Loucy (cell line): ENCODE data around the gene PAPPA2.

Experiments
- CTCF ChIP-seq: fragments of 200-600 bp; sonication (generic); conservative IDR thresholded peaks from 2 replicates; pipeline ENCODE4 v1.5.1; 2014; ENCODE audit warnings: mild to moderate bottlenecking, antibody characterized with exemption, low read length
- EZH2phosphoT487 ChIP-seq: fragments of 200-600 bp; IDR thresholded peaks from 2 replicates; pipeline ENCODE4 v1.6.1; 2018; ENCODE audit warnings: antibody characterized with exemption, mild to moderate bottlenecking, moderate library complexity, borderline replicate concordance

DNA sequence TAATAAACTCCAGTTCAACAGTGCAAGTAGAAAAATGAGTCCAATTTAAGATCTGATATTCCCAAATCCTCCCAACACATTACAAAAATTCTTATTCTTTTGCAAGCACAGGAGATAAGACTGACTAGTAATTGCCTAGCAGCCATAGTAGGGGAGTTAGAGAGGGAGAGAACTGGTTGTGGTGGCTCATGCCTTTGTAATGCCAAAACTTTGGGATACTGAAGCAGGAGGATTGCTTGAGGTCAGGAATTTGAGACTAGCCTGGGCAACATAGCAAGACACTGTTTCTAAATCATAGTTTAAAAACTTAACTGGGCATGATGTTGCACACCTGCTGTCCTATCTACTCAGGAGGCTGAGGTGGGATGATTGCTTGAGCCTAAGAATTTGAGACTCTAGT lies 26.7 kb upstream of the PAPPA2 start:
- TF ChIP-seq CTCF (no peak), EZH2phosphoT487 (no peak)
